HL-60 (cell line): ENCODE results near the gene SUSD5.

Experiments
- GABPA ChIP-seq: IDR thresholded peaks from 2 replicates; pipeline ENCODE4 v1.6.1; 2012; ENCODE audit warnings: low read depth
- POLR2AphosphoS5 ChIP-seq: IDR thresholded peaks from 2 replicates; pipeline ENCODE4 v1.6.1; 2012; ENCODE audit warnings: low read depth
- TF ChIP-seq, protein P1 (sequence below): IDR thresholded peaks from 2 replicates; pipeline ENCODE4 v1.6.1; 2012; ENCODE audit warnings: low read depth; ENCODE audit not compliant: insufficient replicate concordance
- TF ChIP-seq, protein P2 (sequence below): IDR thresholded peaks from one replicate; pipeline ENCODE4 v1.5.1; 2011; ENCODE audit warnings: low read length, control low read depth, inconsistent platforms; ENCODE audit not compliant: insufficient read depth

DNA sequence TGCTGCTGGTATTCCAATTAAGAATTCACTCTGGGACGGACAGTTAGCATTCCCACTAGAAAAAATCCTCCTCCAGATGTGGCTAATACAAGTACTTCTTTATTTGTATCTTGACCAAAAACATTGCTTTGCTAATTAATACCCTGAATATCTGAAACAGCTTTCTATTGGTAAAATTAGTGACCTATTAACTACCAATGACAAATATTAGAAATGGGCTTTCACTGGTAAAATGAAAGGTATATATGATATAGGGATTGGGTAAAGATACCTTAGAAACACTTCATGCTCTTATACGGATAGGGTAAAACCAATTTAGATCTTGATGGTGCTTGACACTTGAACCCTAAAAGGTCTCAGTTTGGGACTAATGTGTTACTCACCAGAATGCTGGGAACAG lies 52.5 kb downstream of the SUSD5 start:
- TF ChIP-seq, protein P1, sequence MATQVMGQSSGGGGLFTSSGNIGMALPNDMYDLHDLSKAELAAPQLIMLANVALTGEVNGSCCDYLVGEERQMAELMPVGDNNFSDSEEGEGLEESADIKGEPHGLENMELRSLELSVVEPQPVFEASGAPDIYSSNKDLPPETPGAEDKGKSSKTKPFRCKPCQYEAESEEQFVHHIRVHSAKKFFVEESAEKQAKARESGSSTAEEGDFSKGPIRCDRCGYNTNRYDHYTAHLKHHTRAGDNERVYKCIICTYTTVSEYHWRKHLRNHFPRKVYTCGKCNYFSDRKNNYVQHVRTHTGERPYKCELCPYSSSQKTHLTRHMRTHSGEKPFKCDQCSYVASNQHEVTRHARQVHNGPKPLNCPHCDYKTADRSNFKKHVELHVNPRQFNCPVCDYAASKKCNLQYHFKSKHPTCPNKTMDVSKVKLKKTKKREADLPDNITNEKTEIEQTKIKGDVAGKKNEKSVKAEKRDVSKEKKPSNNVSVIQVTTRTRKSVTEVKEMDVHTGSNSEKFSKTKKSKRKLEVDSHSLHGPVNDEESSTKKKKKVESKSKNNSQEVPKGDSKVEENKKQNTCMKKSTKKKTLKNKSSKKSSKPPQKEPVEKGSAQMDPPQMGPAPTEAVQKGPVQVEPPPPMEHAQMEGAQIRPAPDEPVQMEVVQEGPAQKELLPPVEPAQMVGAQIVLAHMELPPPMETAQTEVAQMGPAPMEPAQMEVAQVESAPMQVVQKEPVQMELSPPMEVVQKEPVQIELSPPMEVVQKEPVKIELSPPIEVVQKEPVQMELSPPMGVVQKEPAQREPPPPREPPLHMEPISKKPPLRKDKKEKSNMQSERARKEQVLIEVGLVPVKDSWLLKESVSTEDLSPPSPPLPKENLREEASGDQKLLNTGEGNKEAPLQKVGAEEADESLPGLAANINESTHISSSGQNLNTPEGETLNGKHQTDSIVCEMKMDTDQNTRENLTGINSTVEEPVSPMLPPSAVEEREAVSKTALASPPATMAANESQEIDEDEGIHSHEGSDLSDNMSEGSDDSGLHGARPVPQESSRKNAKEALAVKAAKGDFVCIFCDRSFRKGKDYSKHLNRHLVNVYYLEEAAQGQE: no peak
- TF ChIP-seq, protein P2, sequence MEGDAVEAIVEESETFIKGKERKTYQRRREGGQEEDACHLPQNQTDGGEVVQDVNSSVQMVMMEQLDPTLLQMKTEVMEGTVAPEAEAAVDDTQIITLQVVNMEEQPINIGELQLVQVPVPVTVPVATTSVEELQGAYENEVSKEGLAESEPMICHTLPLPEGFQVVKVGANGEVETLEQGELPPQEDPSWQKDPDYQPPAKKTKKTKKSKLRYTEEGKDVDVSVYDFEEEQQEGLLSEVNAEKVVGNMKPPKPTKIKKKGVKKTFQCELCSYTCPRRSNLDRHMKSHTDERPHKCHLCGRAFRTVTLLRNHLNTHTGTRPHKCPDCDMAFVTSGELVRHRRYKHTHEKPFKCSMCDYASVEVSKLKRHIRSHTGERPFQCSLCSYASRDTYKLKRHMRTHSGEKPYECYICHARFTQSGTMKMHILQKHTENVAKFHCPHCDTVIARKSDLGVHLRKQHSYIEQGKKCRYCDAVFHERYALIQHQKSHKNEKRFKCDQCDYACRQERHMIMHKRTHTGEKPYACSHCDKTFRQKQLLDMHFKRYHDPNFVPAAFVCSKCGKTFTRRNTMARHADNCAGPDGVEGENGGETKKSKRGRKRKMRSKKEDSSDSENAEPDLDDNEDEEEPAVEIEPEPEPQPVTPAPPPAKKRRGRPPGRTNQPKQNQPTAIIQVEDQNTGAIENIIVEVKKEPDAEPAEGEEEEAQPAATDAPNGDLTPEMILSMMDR: no peak
- TF ChIP-seq POLR2AphosphoS5 (no peak), GABPA (no peak)
